Spleen (tissue), 11 donors: ENCODE results near the gene SPATA16. TPM values are rescaled to one million over a fixed set of nuclear protein-coding genes. Genes with fewer than 3 reads are reported as not detected.

Experiments
- DNase-seq: peaks from one replicate; pipeline ENCODE4 v3.0.0-alpha.2; 2020
- H3K27ac ChIP-seq, 8 donors: fragments of 200-600 bp; sonication (generic) in 7 of 8; 1 replicate in 4 of 8; 2 replicates in 4 of 8; pipeline versions ENCODE4 v1.5.0 to v1.8.0; 2016 to 2021; ENCODE audit warnings: inconsistent platforms in 4 of 8, mild to moderate bottlenecking in 4 of 8, moderate library complexity in 1 of 8
- H3K27me3 ChIP-seq, 7 donors: fragments of 200-600 bp; sonication (generic) in 6 of 7; replicated peaks in 1 of 7; 1 replicate in 4 of 7; 2 replicates in 3 of 7; pipeline versions ENCODE4 v1.5.0 to v1.8.0; 2016 to 2021; ENCODE audit warnings: inconsistent platforms in 3 of 7, mild to moderate bottlenecking in 1 of 7
- H3K36me3 ChIP-seq, 6 donors: fragments of 200-600 bp; sonication (generic) in 5 of 6; 1 replicate in 4 of 6; 2 replicates in 2 of 6; pipeline versions ENCODE4 v1.5.0 to v1.8.0; 2016 to 2021; ENCODE audit warnings: inconsistent platforms in 2 of 6
- H3K4me1 ChIP-seq, 6 donors: fragments of 200-600 bp; sonication (generic) in 5 of 6; 1 replicate in 3 of 6; 2 replicates in 3 of 6; pipeline versions ENCODE4 v1.5.0 to v1.8.0; 2016 to 2021; ENCODE audit warnings: inconsistent platforms in 3 of 6
- H3K4me3 ChIP-seq, 8 donors: fragments of 200-600 bp; sonication (generic) in 7 of 8; 1 replicate in 4 of 8; 2 replicates in 4 of 8; pipeline versions ENCODE4 v1.5.0 to v1.8.0; 2016 to 2021; ENCODE audit warnings: inconsistent platforms in 4 of 8, mild to moderate bottlenecking in 4 of 8, moderate library complexity in 2 of 8
- H3K9me3 ChIP-seq, 8 donors: fragments of 200-600 bp; sonication (generic) in 7 of 8; 1 replicate in 4 of 8; 2 replicates in 4 of 8; pipeline versions ENCODE4 v1.5.0 to v1.8.0; 2016 to 2021; ENCODE audit warnings: inconsistent platforms in 4 of 8
- POLR2A ChIP-seq, 3 donors: fragments of 450-650 bp; IDR thresholded peaks; one replicate each; pipeline ENCODE4 v1.5.1; 2017; ENCODE audit warnings: antibody characterized with exemption in 3 of 3, mild to moderate bottlenecking in 1 of 3
- POLR2AphosphoS5 ChIP-seq, 3 donors: sonication (generic); formaldehyde crosslinking; IDR thresholded peaks; one replicate each; pipeline ENCODE4 v1.5.1; 2017; ENCODE audit warnings: antibody characterized with exemption in 3 of 3
- WGBS, 5 donors: extraction: QIAGEN DNeasy Blood & Tissue Kit in 3 of 5; methylation state at CpG; one replicate each; pipeline versions ENCODE4 v1.1.5 to v1.1.7; 2013 to 2018; 5-methylcytosine and 5-hydroxymethylcytosine counted together
- intact Hi-C: fragments of 100-400 bp; cut with DNase I; formaldehyde crosslinking; loops from one replicate; pipeline ENCODE4 v1.15.0; 2023; ENCODE audit warnings: low total_unique reads
- polyA plus RNA-seq, 3 donors: library from polyadenylated mRNA; stranded (reverse); fragments of 200-250 nt; gene quantifications; one replicate each; pipeline ENCODE4 v1.2.1, GENCODE V29; 2013
- total RNA-seq, 7 donors: library from RNA; depleted of rRNA in 3 of 7; stranded (reverse); fragments of >200 nt in 3 of 7; fragmentation: NEBNext Ultra II Directional in 4 of 7; extraction: Animal tissue kit (Norgen Biotek cat#: 25700) in 4 of 7; gene quantifications; one replicate each; pipeline versions ENCODE4 v1.1.0 to v1.2.1, GENCODE V29; 2016 to 2021
- TF ChIP-seq, protein P1 (sequence below), 11 experiments: fragments of 200-600 bp in 7 of 11; fragments of 450-650 bp in 4 of 11; sonication (generic) in 4 of 11; IDR thresholded peaks in 8 of 11; conservative IDR thresholded peaks in 3 of 11; 1 replicate in 7 of 11; 2 replicates in 4 of 11; pipeline versions ENCODE4 v1.4.0 to v1.8.0; 2016 to 2021; ENCODE audit warnings: antibody characterized with exemption in 11 of 11, inconsistent platforms in 4 of 11, mild to moderate bottlenecking in 1 of 11
- donor health status: healthy with polysubstance abuse.
- donor health status: DM: no; HTN: no; CAD: no; lungs with moderate emphysema.
- donor health status: DM: no; HTN: no; CAD: no.
- donor health status: Bipolar disorder and iron deficiency.
- donor health status: healthy.
- donor health status: DM: no; HTN: no; CAD: no.
- donor health status: DM: yes; HTN: yes; CAD: no.

Gene SPATA16
- total and polyA plus RNA-seq, 10 donors = not detected

DNA sequence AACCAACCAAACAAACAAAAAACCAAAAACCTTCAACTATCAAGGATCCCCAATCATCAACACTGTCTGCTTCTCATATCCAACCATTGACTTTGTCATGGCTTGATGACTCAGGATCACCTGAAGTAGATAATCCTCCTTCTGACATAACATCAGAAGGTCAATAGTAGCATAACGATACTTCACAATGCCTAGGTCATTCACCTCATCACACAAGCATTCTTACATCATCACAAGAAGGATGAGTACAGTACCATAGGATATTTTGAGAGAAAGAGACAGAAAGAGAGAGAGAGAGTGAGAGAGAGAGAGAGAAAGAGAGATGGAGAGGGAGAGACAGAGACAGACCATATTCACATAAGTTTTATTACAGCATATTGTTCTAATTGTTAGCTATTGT lies 42.1 kb downstream of the SPATA16 start:
- WGBS, 5 donors = 75 to 96% (median 81%) methylated on average over 1 of the region's 1 CpG
- intact Hi-C loops = no loop called here
- H3K4me1 ChIP-seq = no peaks in the 10 kb centered on the region
- no peaks in the 10 kb centered on the region for H3K36me3 ChIP-seq
- no peak for DNase-seq
- H3K27me3 ChIP-seq = no peaks in the 10 kb centered on the region
- H3K4me3 ChIP-seq = no peak overlapping the region
- TF ChIP-seq POLR2A (IDR thresholded peaks at IDR 0.05) (no peak), POLR2AphosphoS5 (IDR thresholded peaks at IDR 0.05) (no peak)
- TF ChIP-seq, protein P1, sequence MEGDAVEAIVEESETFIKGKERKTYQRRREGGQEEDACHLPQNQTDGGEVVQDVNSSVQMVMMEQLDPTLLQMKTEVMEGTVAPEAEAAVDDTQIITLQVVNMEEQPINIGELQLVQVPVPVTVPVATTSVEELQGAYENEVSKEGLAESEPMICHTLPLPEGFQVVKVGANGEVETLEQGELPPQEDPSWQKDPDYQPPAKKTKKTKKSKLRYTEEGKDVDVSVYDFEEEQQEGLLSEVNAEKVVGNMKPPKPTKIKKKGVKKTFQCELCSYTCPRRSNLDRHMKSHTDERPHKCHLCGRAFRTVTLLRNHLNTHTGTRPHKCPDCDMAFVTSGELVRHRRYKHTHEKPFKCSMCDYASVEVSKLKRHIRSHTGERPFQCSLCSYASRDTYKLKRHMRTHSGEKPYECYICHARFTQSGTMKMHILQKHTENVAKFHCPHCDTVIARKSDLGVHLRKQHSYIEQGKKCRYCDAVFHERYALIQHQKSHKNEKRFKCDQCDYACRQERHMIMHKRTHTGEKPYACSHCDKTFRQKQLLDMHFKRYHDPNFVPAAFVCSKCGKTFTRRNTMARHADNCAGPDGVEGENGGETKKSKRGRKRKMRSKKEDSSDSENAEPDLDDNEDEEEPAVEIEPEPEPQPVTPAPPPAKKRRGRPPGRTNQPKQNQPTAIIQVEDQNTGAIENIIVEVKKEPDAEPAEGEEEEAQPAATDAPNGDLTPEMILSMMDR (IDR thresholded peaks at IDR 0.05 in 8 of 11, conservative IDR thresholded peaks at IDR 0.05 in 3 of 11) = no peak
- peaks cover 0 to 18% (median 13%) of the 10 kb centered on the region in 8 donors for H3K9me3 ChIP-seq
- H3K27ac ChIP-seq = no peak overlapping the region

DNA sequence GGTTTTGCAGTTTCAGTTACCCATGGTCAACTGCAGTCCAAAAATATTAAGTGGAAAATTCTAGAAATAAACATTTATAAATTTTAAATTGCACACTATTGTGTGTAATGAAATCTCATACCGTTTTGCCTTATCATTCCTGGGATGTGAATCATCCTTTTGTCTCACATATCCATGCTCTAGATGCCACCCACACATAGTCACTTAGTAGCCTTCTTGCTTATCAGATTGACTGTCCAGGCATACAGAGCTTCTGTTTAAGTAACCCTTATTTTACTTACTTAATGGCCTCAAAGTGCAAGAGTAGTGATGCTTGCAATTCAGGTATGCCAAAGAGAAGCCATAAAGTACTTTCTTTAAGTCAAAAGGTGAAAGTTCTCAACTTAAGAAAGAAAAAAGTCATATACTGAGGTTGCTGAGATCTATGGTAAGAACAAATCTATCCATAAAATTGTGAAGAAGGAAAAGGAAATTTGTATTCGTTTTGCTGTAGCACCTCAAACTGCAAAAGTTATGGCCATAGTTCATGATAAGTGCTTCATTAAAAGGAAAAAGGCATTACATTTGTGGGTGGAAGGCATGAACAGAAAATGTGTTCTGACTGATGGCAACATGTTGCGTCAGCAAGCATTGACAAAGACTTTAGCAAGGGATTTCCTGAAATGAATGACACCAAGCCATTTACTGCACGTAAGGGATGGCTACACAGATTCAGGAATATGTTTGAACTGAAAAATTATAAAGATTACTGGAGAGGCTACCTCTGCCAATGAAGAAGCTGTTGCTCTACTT lies 43.8 kb downstream of the SPATA16 start:
- DNase-seq = no peak
- intact Hi-C loops = no loop called here
- no peak for TF ChIP-seq POLR2AphosphoS5 (IDR thresholded peaks at IDR 0.05)
- TF ChIP-seq, protein P1 (IDR thresholded peaks at IDR 0.05 in 8 of 11, conservative IDR thresholded peaks at IDR 0.05 in 3 of 11) = no peak
- no peak for TF ChIP-seq POLR2A (IDR thresholded peaks at IDR 0.05)
- H3K27ac ChIP-seq = no peak overlapping the region
- WGBS, 5 donors = 62 to 79% (median 66%) methylated on average over 4 of the region's 4 CpGs
- H3K4me1 ChIP-seq = no peaks in the 10 kb centered on the region
- H3K36me3 ChIP-seq = no peaks in the 10 kb centered on the region
- no peaks in the 10 kb centered on the region for H3K27me3 ChIP-seq
- no peak overlapping the region for H3K4me3 ChIP-seq
- peaks cover 0 to under 1% (median 0%) of the 10 kb centered on the region in 8 donors for H3K9me3 ChIP-seq

DNA sequence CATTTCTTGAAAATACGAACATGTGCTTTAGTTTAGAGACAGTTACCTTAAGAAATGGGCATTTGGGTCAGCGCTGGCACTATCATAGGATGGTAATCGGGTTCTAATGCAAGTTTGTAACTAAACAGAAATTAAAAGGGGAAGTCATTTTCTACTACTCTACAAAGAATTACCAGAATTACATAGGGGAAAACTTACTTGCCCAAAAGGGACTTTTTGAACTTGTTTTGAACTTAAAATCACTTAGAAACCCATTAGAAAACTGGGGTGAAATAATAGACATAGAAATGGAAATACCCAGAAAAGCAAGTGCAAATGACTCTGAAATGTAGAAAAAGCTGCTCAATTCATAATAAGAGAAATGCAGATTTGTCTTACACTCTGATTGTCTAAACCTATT lies 44.9 kb downstream of the SPATA16 start:
- TF ChIP-seq POLR2A (IDR thresholded peaks at IDR 0.05) (no peak), POLR2AphosphoS5 (IDR thresholded peaks at IDR 0.05) (no peak)
- TF ChIP-seq, protein P1 (IDR thresholded peaks at IDR 0.05 in 8 of 11, conservative IDR thresholded peaks at IDR 0.05 in 3 of 11) = no peak
- DNase-seq = no peak
- Histone ChIP-seq H3K27ac (no peak overlapping the region), H3K27me3 (no peaks in the 10 kb centered on the region), H3K36me3 (no peaks in the 10 kb centered on the region), H3K9me3 (no peaks in the 10 kb centered on the region), H3K4me1 (no peaks in the 10 kb centered on the region), H3K4me3 (no peak overlapping the region)
- WGBS, 5 donors = 70 to 88% (median 83%) methylated on average over 3 of the region's 3 CpGs
- intact Hi-C loops = no loop called here

DNA sequence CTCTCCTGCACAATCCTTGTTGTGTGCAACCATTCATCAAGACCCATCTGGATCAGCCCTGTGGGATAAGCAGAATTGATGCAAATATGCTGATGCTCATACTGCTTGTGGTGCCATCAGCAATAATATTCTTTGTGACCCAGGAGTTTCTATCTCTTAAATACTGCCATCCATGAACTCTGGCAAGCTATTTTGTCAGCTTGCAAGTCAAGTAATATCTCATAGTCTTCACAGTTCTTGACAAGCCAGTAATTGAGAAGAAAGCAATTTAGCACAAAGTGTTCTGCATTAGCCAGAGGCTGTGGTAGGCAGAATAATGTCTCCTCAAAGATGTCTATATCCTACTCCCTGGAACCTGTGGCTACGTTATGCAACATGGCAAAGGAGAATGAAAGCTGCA lies 49.0 kb downstream of the SPATA16 start:
- 70 to 86% (median 74%) methylated on average over 1 of the region's 1 CpG for WGBS, 5 donors
- peaks cover 0 to 5% (median 0%) of the 10 kb centered on the region in 8 donors for H3K9me3 ChIP-seq
- no peak overlapping the region for H3K27ac ChIP-seq
- no peaks in the 10 kb centered on the region for H3K4me1 ChIP-seq
- no peak overlapping the region for H3K4me3 ChIP-seq
- H3K27me3 ChIP-seq = no peaks in the 10 kb centered on the region
- H3K36me3 ChIP-seq = no peaks in the 10 kb centered on the region
- no peak for DNase-seq
- intact Hi-C loops = no loop called here
- TF ChIP-seq, protein P1 (IDR thresholded peaks at IDR 0.05 in 8 of 11, conservative IDR thresholded peaks at IDR 0.05 in 3 of 11) = no peak
- TF ChIP-seq POLR2AphosphoS5 (IDR thresholded peaks at IDR 0.05) (no peak), POLR2A (IDR thresholded peaks at IDR 0.05) (no peak)
